ENCODE results near the gene TRAT1.

- TF ChIP-seq ZNF133 (CRISPR knock-in tag; IDR thresholded peaks at IDR 0.05) (no peak), CTCF (IDR thresholded peaks at IDR 0.05 in 2 of 3, conservative IDR thresholded peaks at IDR 0.05 in 1 of 3; ENCODE audit: insufficient read depth in 2 of 3, low read depth in 1 of 3, low read length in 3 of 3) (no peak), ZNF740 (CRISPR knock-in tag; IDR thresholded peaks at IDR 0.05) (no peak), ZNF740 (tag; IDR thresholded peaks at IDR 0.05) (no peak), EZH2 (IDR thresholded peaks at IDR 0.05; ENCODE audit: borderline replicate concordance, low read depth, low read length) (no peak), MLLT1 (IDR thresholded peaks at IDR 0.05) (no peak), FOS (IDR thresholded peaks at IDR 0.05; ENCODE audit: extremely low read depth, insufficient read length) (no peak), POLR2A (conservative IDR thresholded peaks at IDR 0.05) (no peak), MYC (IDR thresholded peaks at IDR 0.05; ENCODE audit: low read depth, low read length) (no peak), MYC (CRISPR knock-in tag; IDR thresholded peaks at IDR 0.05; ENCODE audit: borderline replicate concordance, low read depth) (no peak), MED1 (CRISPR knock-in tag; IDR thresholded peaks at IDR 0.05; ENCODE audit: borderline replicate concordance) (no peak), USF1 (CRISPR knock-in tag; IDR thresholded peaks at IDR 0.05) (no peak), ZNF639 (CRISPR knock-in tag; conservative IDR thresholded peaks at IDR 0.05 in 1 of 2, IDR thresholded peaks at IDR 0.05 in 1 of 2) (no peak), THAP7 (CRISPR knock-in tag; IDR thresholded peaks at IDR 0.05) (no peak)
Observed at GRCh38 chr3:108820586-108820985, 2.0 kb upstream of the TRAT1 start.
